Hematopoietic multipotent progenitor cell treated with erythropoietin and hydrocortisone succinate and interleukin-3 and kit ligand, for 6 days (in vitro differentiated cells): Measurements from ENCODE around the gene NLGN1.
A peak's percentile ranks its signal among the peaks of the same experiment; 100 is the strongest.

Experiments used
- DNase-seq: peaks from one replicate; pipeline ENCODE4 v3.0.0-alpha.2; 2015

Gene NLGN1

GRCh38 chr3:173921732-173922131, 524.2 kb downstream of the NLGN1 start:
- DNase-seq: no peak

- no peak for DNase-seq
Observed at GRCh38 chr3:173923204-173923603, 525.7 kb downstream of the NLGN1 start.

- DNase-seq: no peak
Observed at GRCh38 chr3:173930251-173930650, 532.7 kb downstream of the NLGN1 start.

- DNase-seq: no peak
Observed at GRCh38 chr3:173932624-173933023, 535.1 kb downstream of the NLGN1 start.

GRCh38 chr3:173933113-173933512, 535.6 kb downstream of the NLGN1 start:
- no peak for DNase-seq

- DNase-seq: no peak
Observed at GRCh38 chr3:173936316-173936715, 538.8 kb downstream of the NLGN1 start.

GRCh38 chr3:173938159-173938558, 540.6 kb downstream of the NLGN1 start:
- no peak for DNase-seq

GRCh38 chr3:173938616-173939015, 541.1 kb downstream of the NLGN1 start:
- DNase-seq: no peak

GRCh38 chr3:173939331-173939730, 541.8 kb downstream of the NLGN1 start:
- DNase-seq: no peak

GRCh38 chr3:173943264-173943663, 545.7 kb downstream of the NLGN1 start:
- no peak for DNase-seq

- no peak for DNase-seq
Observed at GRCh38 chr3:173945170-173945569, 547.6 kb downstream of the NLGN1 start.

- DNase-seq: no peak
Observed at GRCh38 chr3:173945806-173946205, 548.3 kb downstream of the NLGN1 start.

GRCh38 chr3:173954647-173955046, 557.1 kb downstream of the NLGN1 start:
- DNase-seq: no peak

GRCh38 chr3:173957646-173958045, 560.1 kb downstream of the NLGN1 start:
- DNase-seq: no peak

- DNase-seq: no peak
Observed at GRCh38 chr3:173958805-173959204, 561.3 kb downstream of the NLGN1 start.

- no peak for DNase-seq
Observed at GRCh38 chr3:173970281-173970680, 572.7 kb downstream of the NLGN1 start.

GRCh38 chr3:173976281-173976680, 578.7 kb downstream of the NLGN1 start:
- no peak for DNase-seq

GRCh38 chr3:173977747-173978146, 580.2 kb downstream of the NLGN1 start:
- no peak for DNase-seq

GRCh38 chr3:173983343-173983742, 585.8 kb downstream of the NLGN1 start:
- no peak for DNase-seq

GRCh38 chr3:173986861-173987410, 589.4 kb downstream of the NLGN1 start:
- DNase-seq: no peak

- DNase-seq: no peak
Observed at GRCh38 chr3:173988909-173989308, 591.4 kb downstream of the NLGN1 start.

GRCh38 chr3:173992416-173992815, 594.9 kb downstream of the NLGN1 start:
- DNase-seq: no peak

GRCh38 chr3:173993299-173993698, 595.8 kb downstream of the NLGN1 start:
- DNase-seq: peak; percentile 2

GRCh38 chr3:174000675-174001074, 603.1 kb downstream of the NLGN1 start:
- DNase-seq: no peak

GRCh38 chr3:174002543-174002942, 605.0 kb downstream of the NLGN1 start:
- DNase-seq: peak; percentile 19

GRCh38 chr3:174010907-174011306, 613.4 kb downstream of the NLGN1 start:
- no peak for DNase-seq
